CD4-positive, alpha-beta T cell treated with Interleukin-21 for 1 hour (primary cell): ENCODE data around the gene LAMTOR2.
A peak's percentile ranks its signal among the peaks of the same experiment; 100 is the strongest.
"Not testable (repeated sequence)": the region's sequence is repeated elsewhere in the genome, so short reads cannot be mapped to it uniquely, and the experiment has no call there.

Source experiments
- DNase-seq: peaks from one replicate; pipeline ENCODE4 v3.0.0-alpha.2; 2020

The LAMTOR2 gene

DNA sequence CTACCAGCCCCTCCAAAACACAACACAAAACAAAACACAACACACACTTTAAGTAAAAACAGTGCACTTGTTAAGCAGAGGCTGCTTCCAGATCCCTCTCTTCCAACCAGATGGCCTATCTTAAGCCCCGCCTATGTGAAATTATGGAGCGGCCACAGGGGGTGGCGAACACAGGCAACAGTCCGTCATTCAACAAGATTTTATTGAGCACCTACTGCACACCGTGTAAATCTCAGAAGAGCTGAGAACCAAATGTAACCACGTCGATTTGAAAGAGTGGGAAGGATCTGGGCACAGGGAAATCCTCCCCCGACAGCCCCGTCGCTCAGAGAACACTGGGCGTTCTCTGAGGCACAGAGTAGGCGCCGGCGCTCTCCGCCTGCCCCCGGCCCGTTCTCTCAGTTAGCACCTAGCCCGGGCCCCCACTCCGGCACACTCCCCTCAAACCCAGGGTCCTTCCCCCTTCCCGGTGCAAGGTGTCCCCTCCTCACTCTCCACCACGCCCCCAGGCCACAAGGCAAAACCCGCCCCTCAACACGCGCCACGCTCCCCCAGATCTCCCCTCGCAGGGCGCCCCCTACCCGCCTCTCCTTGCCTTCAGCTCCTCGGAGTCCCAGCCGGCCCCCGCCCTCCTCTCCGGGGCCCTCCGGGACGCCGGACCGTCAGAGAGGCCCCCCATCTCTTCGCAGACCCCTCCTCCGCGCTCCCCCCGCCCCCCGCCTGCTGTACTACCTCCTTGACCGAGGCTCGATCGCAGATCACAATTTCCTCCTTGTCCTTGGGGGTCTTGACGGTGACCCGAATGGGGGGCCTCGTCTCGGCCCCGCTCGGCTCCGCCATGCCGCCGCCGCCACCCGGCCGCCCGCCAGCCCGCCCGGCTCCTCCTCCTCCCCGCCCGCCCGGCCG is 1.5 kb upstream of the LAMTOR2 start:
- peak; percentile 70 for DNase-seq

DNA sequence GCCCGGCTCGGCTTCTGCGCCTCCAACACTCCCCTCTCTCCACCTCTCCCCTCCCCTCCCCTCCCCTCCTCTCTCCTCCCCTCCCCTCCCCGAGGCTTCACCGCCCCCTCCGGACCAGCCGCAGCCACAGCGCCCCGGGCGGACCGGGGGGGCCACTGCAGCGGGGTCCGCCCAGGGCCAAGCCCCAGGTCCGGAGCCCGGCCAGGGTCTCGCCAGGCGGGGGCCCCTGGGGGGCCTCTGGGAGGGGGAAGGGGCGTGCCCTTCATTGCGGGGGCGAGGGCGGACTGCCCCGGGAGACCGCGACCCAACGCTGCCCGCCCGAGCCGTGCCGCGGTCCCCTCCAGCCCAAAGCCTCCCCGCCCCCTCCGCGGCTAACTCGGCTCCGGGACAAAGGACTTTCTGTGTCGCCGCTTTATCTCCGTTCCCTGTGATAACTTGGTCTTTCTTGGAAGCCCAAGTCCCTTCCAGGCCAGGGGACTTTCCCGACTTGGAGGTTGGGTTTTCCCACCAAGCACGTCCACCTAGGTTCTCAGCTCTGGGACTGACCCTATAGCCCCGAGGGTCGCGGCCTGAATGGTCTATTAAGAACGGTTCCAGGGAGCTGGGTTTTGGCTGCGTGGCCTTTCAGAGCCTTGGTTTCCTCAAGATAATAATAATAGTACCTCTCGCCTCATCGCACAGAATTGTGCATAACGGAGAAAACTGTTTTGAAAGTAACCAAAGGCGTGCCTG is 648 bp upstream of the LAMTOR2 start, which contains the start of gene UBQLN4:
TSS of gene UBQLN4 (minus strand) at position 31 of the 732 bp plus-strand sequence. CDS start 97 bp downstream, outside the sequence.
- DNase-seq, result peak; percentile 90

DNA sequence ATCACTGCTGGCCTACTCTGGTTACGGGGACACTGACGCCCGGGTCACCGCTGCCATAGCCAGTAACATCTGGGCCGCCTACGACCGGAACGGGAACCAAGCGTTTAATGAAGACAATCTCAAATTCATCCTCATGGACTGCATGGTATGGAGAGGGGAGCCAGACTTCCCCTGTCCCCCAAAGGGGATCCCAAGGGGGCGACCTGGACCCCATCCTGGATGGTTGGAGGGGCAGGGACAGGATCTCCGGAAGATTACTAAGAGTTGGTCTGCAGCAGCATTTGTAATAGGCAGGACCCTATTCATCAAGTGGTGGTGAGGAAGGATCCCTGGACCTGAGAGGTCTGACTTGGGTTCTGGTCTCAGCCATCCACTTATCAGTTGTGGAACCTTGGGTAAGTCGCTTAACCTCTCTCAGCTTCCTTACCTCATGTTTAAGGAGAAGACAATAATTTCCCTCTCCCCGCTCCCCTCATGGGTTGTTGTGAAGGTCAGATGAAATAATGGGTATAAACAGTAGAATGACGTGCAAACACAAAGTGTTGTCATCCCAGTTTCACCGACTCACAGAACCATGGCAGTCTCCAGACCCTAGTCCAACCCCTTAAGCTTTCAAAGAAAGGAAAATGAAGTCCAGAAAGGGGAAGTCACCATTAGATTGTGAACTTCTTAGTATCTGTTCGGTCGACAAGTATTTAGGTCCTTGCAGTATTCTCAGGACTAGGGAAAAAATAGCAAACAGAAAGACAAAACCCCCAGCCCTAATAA is 883 bp downstream of the LAMTOR2 start:
- DNase-seq, result no peak

GRCh38 chr1:156056326-156056849 is 1.8 kb downstream of the LAMTOR2 start:
- DNase-seq, result no peak

DNA sequence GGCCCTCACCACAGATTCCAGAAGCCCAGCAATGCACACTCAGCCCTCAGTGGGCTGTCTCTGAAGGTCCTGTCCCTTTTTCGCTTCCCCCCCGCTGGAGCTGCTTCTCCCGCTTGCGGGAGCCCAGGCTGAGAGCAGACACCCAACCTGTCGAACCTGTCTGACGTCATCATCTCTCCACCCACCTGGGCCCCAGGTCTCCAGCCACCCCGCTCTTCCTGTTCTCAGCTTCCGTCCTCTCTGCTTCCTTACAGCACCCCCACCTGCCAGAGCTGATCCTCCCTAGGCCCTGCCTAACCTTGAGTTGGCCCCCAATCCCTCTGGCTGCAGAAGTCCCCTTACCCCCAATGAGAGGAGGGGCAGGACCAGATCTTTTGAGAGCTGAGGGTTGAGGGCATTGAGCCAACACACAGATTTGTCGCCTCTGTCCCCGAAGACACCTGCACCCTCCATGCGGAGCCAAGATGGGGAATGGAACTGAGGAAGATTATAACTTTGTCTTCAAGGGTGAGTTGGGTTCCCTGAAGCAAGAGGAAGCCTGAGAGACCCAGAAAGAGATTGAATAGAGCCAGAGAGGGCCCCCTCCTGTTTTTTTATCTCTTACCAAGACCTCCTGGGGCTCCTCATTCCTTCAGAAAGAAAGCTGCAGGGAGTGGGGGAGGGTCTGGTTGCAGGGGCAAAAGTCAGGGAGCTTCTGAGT is 6.5 kb downstream of the LAMTOR2 start, which contains the start of gene RAB25:
TSS of gene RAB25 (plus strand) at position 224 of the 700 bp plus-strand sequence. CDS start at position 465, 241 bp downstream.
- DNase-seq, result peak; percentile 13

- no peak for DNase-seq
These were observed 7.6 kb downstream of the LAMTOR2 start for GRCh38 chr1:156062189-156062588.

GRCh38 chr1:156063997-156064285 is 9.4 kb downstream of the LAMTOR2 start:
- no peak for DNase-seq

DNA sequence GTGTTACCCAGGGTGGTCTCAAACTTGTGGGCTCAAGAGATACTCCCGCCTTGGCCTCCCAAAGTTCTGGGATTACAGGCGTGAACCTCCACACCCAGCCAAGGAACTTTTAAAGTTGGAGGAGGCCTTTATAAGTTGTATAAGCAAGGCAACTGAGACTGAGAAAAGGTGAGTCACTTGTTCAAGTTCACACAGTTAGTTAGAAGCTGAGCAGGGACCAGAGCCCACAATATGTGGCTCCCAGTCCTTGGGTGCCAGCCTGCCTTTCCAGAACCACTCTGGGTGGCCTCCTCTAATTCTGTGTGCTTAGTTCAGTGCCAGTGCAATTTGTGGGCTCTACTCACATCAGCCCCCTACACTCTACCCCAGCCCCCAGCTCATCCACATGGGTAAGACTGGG is 10.0 kb downstream of the LAMTOR2 start:
- no peak for DNase-seq

DNA sequence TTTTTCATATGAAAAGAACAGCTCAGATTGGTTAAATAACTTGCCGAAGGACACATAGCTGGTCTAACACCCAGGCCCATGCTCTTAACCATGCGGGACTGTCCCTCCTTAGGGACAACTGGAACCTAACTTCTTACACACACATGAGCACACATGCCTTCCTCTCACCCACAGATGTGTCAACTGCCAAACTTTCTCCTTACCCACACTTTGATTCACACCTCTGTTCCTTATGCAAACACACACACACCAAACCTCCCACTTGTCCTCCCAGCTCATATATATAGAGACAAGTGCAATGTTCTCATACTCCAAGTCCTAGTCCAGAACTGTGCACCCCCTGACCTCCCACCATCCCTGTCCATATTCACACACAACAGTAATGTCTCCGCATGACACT is 10.6 kb downstream of the LAMTOR2 start:
- no peak for DNase-seq

DNA sequence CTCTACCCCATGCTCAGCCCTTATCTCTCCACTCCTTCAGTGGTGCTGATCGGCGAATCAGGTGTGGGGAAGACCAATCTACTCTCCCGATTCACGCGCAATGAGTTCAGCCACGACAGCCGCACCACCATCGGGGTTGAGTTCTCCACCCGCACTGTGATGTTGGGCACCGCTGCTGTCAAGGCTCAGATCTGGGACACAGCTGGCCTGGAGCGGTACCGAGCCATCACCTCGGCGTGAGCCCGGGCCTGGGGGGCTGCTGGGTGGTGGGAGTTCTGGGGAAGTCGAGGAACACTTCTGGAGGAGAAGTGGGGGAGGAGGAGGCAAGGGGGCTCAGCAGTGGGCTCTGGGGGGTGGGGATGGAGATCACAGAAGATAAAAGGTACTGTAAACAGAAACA is 11.3 kb downstream of the LAMTOR2 start:
- DNase-seq, result no peak

DNA sequence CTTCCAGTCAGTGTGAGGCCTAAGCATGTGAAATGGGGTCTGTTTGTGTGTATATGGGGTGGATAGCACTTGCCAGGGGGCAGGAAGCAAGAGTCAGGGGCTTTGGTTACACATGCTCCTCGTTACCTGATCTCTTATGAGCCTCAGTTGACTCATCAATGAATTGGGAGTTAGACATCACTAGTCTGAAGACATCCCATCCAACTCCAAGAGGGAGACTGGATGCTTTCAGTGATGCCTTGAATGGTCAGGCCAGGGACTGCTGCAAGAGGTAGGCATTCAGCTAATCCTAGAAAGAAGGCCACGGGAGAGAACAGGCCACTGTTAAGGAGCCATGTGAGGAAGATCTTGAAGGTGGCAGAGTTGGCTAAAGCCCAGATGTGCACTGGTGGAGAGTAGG is 12.7 kb downstream of the LAMTOR2 start:
- DNase-seq, result no peak

DNA sequence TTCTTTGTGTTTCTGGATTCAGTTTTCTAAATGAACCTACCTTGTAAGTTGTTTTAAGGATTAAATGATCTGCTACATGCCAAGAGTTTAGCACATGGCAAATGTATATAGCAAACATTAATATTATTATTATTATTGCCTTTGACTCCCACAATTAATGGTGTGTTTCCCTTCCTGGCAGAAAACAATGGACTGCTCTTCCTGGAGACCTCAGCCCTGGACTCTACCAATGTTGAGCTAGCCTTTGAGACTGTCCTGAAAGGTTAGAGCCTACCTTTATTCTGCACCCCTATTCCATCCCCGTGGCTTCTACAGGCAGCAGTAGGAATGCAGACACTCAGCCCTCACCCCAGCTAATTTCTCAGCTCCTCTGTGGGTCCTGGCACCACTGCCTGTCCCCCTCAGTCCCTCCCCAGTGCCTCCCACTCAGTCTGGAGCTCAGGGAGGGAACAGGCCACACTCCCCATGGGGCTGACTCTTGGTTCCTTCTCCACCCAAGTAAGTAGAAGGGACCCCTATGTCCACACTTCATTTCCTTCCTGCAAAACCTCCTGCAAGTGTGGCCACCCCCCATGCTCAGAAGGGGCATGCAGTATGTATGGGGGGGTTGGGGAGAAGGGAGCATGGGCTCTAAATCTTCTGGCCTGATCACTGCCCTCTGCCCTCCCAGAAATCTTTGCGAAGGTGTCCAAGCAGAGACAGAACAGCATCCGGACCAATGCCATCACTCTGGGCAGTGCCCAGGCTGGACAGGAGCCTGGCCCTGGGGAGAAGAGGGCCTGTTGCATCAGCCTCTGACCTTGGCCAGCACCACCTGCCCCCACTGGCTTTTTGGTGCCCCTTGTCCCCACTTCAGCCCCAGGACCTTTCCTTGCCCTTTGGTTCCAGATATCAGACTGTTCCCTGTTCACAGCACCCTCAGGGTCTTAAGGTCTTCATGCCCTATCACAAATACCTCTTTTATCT is 15.2 kb downstream of the LAMTOR2 start:
- no peak for DNase-seq

DNA sequence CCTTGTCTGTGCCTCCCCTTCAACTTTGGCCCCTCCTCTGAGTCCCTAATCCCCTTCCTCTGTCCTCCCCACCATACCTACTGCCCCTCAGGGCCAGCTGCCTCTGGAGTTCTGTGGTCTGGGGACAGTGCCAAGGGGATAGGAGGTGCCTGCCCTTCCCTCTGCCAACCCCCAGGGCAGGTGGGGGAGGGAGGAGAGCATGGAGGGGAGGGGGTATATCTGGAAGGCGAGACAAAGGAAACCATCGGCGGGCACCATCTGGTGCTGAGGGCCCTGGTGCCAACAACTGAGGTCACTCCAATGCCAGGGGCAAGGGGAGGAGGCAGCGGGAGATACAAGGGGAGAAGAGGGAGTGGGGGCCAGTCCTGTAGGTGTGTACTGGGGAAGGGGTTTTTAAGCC is 16.0 kb downstream of the LAMTOR2 start:
- no peak for DNase-seq

DNA sequence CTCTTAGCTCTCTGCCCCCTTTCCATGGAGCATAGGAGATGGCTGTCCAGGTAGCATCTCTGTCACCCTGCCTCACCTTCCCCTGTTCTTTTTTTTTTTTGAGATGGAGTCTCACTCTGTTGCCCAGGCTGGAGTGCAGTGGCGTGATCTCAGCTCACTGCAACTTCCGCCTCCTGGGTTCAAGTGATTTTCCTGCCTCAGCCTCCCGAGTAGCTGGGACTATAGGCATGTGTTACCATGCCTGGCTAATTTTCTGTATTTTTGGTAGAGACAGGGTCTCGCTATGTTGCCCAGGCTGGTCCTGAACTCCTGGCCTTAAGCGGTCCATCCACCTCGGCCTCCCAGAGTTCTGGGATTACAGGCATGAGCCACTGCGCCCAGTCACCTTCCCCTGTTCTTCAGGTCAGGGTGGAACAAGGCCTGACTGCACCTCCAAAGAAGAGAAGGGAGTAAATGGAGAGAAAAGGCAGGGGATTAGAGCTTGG is 16.8 kb downstream of the LAMTOR2 start:
- not testable (repeated sequence) for DNase-seq

GRCh38 chr1:156072251-156072650 is 17.7 kb downstream of the LAMTOR2 start:
- no peak for DNase-seq

GRCh38 chr1:156073110-156073687 is 18.6 kb downstream of the LAMTOR2 start:
- DNase-seq, result no peak

DNA sequence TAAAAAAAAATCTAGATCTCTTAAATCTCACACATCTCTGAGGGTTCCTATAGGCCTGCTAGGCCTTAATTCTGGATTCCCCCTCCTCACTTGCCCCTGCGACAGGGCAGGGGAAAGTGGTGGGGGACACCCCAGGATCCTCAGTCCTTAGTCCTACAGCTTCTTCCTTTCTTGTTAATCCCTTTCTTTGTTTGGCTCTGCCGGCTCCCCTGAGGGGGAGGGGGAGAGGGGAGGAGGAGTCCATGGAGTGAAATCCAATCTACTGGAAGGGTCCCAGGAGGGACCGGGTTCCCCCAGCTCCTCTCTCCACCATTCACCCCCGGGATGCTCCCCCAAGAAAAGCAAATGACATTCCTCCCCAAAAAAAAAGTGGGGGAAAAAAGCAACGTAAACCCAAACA is 19.2 kb downstream of the LAMTOR2 start:
- DNase-seq, result no peak

DNA sequence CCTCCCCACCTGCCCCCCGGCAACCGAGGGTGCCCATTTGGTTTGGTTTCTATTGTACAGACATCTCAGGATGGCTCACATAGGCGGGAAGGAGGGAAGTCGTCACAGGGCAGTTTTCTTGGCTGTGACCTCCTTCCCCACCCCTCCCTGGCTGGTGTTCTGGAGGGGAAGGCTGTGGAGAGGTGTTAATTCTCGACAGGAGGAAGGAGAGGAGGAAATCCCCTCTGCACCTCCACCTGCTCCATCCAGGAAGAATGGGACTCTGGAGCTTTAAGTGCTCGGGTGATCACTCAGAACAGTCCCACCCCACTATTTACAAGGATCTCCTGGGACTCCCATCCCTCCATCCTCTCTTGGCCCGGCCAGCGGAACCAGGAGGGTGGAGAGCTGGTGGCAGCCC is 20.1 kb downstream of the LAMTOR2 start:
- no peak for DNase-seq

DNA sequence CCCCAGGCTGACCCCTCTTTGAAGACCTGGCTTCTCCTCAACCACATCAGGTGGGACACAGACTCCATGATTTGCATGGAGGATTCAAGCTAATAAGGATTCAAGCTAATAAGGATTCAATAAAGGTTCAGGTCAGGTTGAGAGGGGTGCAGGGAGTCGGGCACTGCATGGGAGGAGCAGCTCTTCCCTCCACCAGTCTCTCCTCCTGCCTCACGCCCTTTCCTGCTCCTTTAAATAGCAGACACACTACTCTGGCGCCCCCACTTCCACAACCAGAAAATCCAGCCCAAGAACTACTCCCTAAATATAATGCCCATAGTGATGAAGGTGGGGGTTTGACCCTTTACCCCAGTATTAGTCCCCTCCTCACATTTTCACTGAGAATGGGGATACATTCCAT is 20.6 kb downstream of the LAMTOR2 start:
- no peak for DNase-seq

DNA sequence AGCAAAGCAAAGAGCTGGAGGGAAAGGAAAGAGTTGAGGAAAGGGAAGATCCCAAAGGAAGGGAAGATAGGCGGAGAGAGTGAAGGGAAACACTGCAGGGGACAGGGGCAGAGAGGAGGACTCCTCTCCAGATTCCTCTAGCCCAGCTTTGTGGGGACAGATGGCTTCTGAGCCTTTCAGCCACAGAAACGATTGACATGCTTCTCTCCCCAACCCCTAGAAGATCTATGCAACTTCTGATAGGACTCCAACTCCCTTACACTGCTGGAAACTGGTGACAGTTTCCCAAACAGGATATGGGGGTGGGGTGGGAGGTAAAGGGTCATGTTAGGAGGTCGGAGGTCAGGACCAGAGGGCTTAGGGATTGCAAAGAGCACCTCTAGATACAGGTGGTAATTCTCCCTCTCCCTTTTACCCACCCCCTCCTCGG is 21.2 kb downstream of the LAMTOR2 start:
- no peak for DNase-seq
